Gastrocnemius medialis (tissue), 4 donors: ENCODE results near the gene CERK.

Experiments
- POLR2A ChIP-seq, 2 donors: fragments of 450-650 bp; IDR thresholded peaks; one replicate each; pipeline ENCODE4 v1.6.1; 2017; ENCODE audit warnings: antibody characterized with exemption in 2 of 2, mild to moderate bottlenecking in 2 of 2, moderate library complexity in 2 of 2
- TF ChIP-seq, protein P1 (sequence below), 5 experiments: fragments of 450-650 bp in 3 of 5; fragments of 200-600 bp in 2 of 5; sonication (generic) in 2 of 5; IDR thresholded peaks in 4 of 5; conservative IDR thresholded peaks in 1 of 5; 1 replicate in 4 of 5; 2 replicates in 1 of 5; pipeline ENCODE4 v1.5.1; 2016 to 2019; ENCODE audit warnings: antibody characterized with exemption in 5 of 5, mild to moderate bottlenecking in 3 of 5, moderate library complexity in 3 of 5

DNA sequence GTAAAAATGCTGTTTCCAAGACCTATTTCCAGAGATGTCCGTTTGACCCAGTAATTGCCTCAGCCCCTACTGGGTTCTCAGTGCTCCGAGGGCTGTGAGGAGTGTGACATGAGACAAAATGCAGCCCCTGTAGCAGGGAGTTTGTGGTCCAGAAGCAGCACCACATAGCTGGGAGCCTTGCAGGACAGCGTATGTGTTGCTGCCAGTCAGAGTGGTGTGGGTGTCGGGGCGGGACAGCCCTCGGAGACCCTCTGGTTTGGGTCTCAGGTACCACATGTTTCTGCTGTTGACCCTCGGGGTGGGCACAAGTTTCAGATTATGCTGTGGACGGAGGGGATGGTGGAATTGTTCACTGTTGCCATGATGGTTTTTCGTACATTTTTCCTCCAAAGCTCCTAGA lies 41.6 kb upstream of the CERK start:
- TF ChIP-seq, protein P1, sequence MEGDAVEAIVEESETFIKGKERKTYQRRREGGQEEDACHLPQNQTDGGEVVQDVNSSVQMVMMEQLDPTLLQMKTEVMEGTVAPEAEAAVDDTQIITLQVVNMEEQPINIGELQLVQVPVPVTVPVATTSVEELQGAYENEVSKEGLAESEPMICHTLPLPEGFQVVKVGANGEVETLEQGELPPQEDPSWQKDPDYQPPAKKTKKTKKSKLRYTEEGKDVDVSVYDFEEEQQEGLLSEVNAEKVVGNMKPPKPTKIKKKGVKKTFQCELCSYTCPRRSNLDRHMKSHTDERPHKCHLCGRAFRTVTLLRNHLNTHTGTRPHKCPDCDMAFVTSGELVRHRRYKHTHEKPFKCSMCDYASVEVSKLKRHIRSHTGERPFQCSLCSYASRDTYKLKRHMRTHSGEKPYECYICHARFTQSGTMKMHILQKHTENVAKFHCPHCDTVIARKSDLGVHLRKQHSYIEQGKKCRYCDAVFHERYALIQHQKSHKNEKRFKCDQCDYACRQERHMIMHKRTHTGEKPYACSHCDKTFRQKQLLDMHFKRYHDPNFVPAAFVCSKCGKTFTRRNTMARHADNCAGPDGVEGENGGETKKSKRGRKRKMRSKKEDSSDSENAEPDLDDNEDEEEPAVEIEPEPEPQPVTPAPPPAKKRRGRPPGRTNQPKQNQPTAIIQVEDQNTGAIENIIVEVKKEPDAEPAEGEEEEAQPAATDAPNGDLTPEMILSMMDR (IDR thresholded peaks at IDR 0.05 in 4 of 5, conservative IDR thresholded peaks at IDR 0.05 in 1 of 5): no peak
- TF ChIP-seq POLR2A (IDR thresholded peaks at IDR 0.05): no peak
